Chondrocyte (in vitro differentiated cells): ENCODE measurements around the gene LCE4A. TPM values are rescaled to one million over a fixed set of nuclear protein-coding genes. Genes with fewer than 3 reads are reported as not detected.

Source experiments
- DNase-seq: peaks from one replicate; pipeline ENCODE4 v3.0.0; 2021; ENCODE audit warnings: mixed read lengths, low spot score
- H3K27ac Mint-ChIP-seq: one replicate; pipeline ENCODE4 v1.8.0; 2021; ENCODE audit warnings: mild to moderate bottlenecking, moderate library complexity, mixed read lengths; ENCODE audit not compliant: unreplicated experiment
- H3K27me3 Mint-ChIP-seq: 2 replicates; pipeline ENCODE4 v1.8.0; 2021; ENCODE audit warnings: low read depth, mixed read lengths
- H3K36me3 Mint-ChIP-seq: 2 replicates; pipeline ENCODE4 v1.8.0; 2021; ENCODE audit warnings: low read depth, mixed read lengths
- H3K4me1 Mint-ChIP-seq: 2 replicates; pipeline ENCODE4 v1.8.0; 2021; ENCODE audit warnings: low read depth, mild to moderate bottlenecking, mixed read lengths
- H3K4me3 Mint-ChIP-seq: one replicate; pipeline ENCODE4 v1.8.0; 2021; ENCODE audit warnings: mild to moderate bottlenecking, moderate library complexity, mixed read lengths; ENCODE audit not compliant: unreplicated experiment
- H3K9me3 Mint-ChIP-seq: 2 replicates; pipeline ENCODE4 v1.8.0; 2021; ENCODE audit warnings: low read depth, mixed read lengths
- CTCF ChIP-seq: fragments of 200-600 bp; sonication (generic); IDR thresholded peaks from 2 replicates; pipeline ENCODE4 v1.5.0; 2021; ENCODE audit warnings: antibody characterized with exemption, mild to moderate bottlenecking, moderate library complexity
- total RNA-seq: library from RNA; stranded (reverse); gene quantifications from 3 replicates; pipeline ENCODE4 v1.2.1, GENCODE V29; 2021

LCE4A gene
- total RNA-seq, 1 donor from 2014 or later, result not detected

GRCh38 chr1:152745765-152746444 is 37.9 kb downstream of the LCE4A start:
- no peak overlapping the region for H3K4me3 Mint-ChIP-seq
- H3K36me3 Mint-ChIP-seq, result peaks cover 1% of the 10 kb centered on the region
- TF ChIP-seq CTCF, result no peak
- no peaks in the 10 kb centered on the region for H3K4me1 Mint-ChIP-seq
- no peak for DNase-seq
- no peak overlapping the region for H3K27ac Mint-ChIP-seq
- peaks cover 11% of the 10 kb centered on the region for H3K9me3 Mint-ChIP-seq
- H3K27me3 Mint-ChIP-seq, result no peaks in the 10 kb centered on the region

GRCh38 chr1:152747831-152748230 is 39.9 kb downstream of the LCE4A start:
- no peaks in the 10 kb centered on the region for H3K27me3 Mint-ChIP-seq
- TF ChIP-seq CTCF, result no peak
- no peaks in the 10 kb centered on the region for H3K4me1 Mint-ChIP-seq
- no peak overlapping the region for H3K27ac Mint-ChIP-seq
- H3K36me3 Mint-ChIP-seq, result peaks cover 1% of the 10 kb centered on the region
- DNase-seq, result no peak
- H3K4me3 Mint-ChIP-seq, result no peak overlapping the region
- peaks cover 9% of the 10 kb centered on the region for H3K9me3 Mint-ChIP-seq

DNA sequence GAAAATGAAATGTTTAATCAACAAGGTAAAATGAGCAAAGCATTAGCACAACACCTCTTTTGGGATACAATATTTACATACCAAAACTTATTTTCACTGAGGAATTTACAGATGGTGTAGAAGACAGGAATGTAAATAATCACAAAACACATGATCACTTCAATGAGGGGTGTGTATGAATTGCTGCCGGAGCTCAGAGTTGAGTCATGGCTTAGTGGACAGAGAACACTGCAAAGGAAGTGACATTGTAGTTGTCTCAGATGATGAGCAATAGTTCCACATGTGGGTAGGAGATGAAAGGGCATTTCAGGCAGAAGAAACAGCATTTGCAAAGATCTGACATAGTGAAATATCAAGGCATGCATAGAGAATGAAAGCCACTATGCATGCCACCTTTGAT is 44.3 kb downstream of the LCE4A start:
- no peak for DNase-seq
- Mint-ChIP-seq H3K36me3 (no peaks in the 10 kb centered on the region), H3K4me3 (no peak overlapping the region), H3K9me3 (peaks cover 22% of the 10 kb centered on the region), H3K27me3 (no peaks in the 10 kb centered on the region), H3K4me1 (no peaks in the 10 kb centered on the region), H3K27ac (no peak overlapping the region)
- no peak for TF ChIP-seq CTCF

DNA sequence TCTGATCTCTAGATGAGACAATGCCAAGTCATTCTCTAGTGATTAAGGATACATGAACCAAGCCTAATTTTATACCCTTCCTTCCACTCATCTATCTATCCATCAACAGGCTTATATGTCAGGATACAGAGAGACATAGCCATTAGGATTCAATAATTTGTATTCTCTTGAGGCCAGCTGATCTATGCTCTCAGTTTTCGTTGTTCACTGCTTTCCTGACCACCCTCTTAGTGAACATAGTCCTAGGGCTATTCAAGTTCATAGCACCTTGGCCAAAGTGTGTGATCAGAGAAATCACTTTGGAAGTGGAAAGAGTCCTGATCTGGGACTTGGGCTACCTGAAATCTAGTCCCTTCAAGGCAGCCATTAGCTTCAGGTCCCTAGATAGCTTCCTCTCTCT is 45.6 kb downstream of the LCE4A start:
- H3K9me3 Mint-ChIP-seq, result peaks cover 22% of the 10 kb centered on the region
- no peaks in the 10 kb centered on the region for H3K27me3 Mint-ChIP-seq
- H3K4me1 Mint-ChIP-seq, result no peaks in the 10 kb centered on the region
- H3K4me3 Mint-ChIP-seq, result no peak overlapping the region
- no peak for TF ChIP-seq CTCF
- no peaks in the 10 kb centered on the region for H3K36me3 Mint-ChIP-seq
- H3K27ac Mint-ChIP-seq, result no peak overlapping the region
- no peak for DNase-seq

GRCh38 chr1:152756872-152757271 is 48.9 kb downstream of the LCE4A start:
- DNase-seq, result no peak
- H3K27ac Mint-ChIP-seq, result no peak overlapping the region
- no peaks in the 10 kb centered on the region for H3K4me1 Mint-ChIP-seq
- H3K27me3 Mint-ChIP-seq, result no peaks in the 10 kb centered on the region
- H3K36me3 Mint-ChIP-seq, result no peaks in the 10 kb centered on the region
- no peak for TF ChIP-seq CTCF
- H3K4me3 Mint-ChIP-seq, result no peak overlapping the region
- H3K9me3 Mint-ChIP-seq, result peaks cover 41% of the 10 kb centered on the region
